Breast epithelium (tissue), 4 donors: ENCODE results near the gene DGCR8. TPM values are rescaled to one million over a fixed set of nuclear protein-coding genes. Genes with fewer than 3 reads are reported as not detected.

ENCODE experiments used
- DNase-seq, 2 donors: peaks; one replicate each; pipeline ENCODE4 v3.0.0-alpha.2; 2019; ENCODE audit warnings: low spot score in 2 of 2
- H3K27ac ChIP-seq, 2 donors: fragments of 200-600 bp; sonication (generic) in 1 of 2; one replicate each; pipeline ENCODE4 v1.5.1; 2016 to 2019; ENCODE audit warnings: mild to moderate bottlenecking in 1 of 2
- H3K27me3 ChIP-seq, 2 donors: fragments of 200-600 bp; sonication (generic) in 1 of 2; one replicate each; pipeline versions ENCODE4 v1.5.1 to v1.6.0; 2017 to 2019; ENCODE audit warnings: control low read depth in 1 of 2, mild to moderate bottlenecking in 1 of 2
- H3K36me3 ChIP-seq: fragments of 200-600 bp; one replicate; pipeline ENCODE4 v1.5.1; 2019
- H3K4me1 ChIP-seq, 2 donors: fragments of 200-600 bp; sonication (generic); one replicate each; pipeline ENCODE4 v1.5.1; 2016 to 2019; ENCODE audit warnings: control low read depth in 1 of 2
- H3K4me3 ChIP-seq, 3 donors: fragments of 200-600 bp; sonication (generic); 1 replicate in 2 of 3; 2 replicates in 1 of 3; pipeline ENCODE4 v1.5.1; 2016 to 2019; ENCODE audit warnings: mild to moderate bottlenecking in 3 of 3, moderate library complexity in 2 of 3
- H3K9me3 ChIP-seq, 2 donors: fragments of 200-600 bp; sonication (generic) in 1 of 2; one replicate each; pipeline ENCODE4 v1.5.1; 2016 to 2019; ENCODE audit warnings: control low read depth in 1 of 2
- CTCF ChIP-seq, 3 donors: fragments of 450-650 bp; IDR thresholded peaks; one replicate each; pipeline ENCODE4 v1.5.1; 2016 to 2017; ENCODE audit warnings: antibody characterized with exemption in 3 of 3, mild to moderate bottlenecking in 3 of 3, moderate library complexity in 3 of 3
- POLR2A ChIP-seq: fragments of 450-650 bp; IDR thresholded peaks from one replicate; pipeline ENCODE4 v1.6.1; 2016; ENCODE audit warnings: antibody characterized with exemption, mild to moderate bottlenecking, moderate library complexity
- POLR2AphosphoS5 ChIP-seq, 3 donors: sonication (generic); formaldehyde crosslinking; IDR thresholded peaks; one replicate each; pipeline ENCODE4 v1.6.1; 2017; ENCODE audit warnings: antibody characterized with exemption in 3 of 3
- intact Hi-C: fragments of 100-400 bp; cut with DNase I; formaldehyde crosslinking; loops from one replicate; pipeline ENCODE4 v1.15.1; 2023; ENCODE audit warnings: low total_unique reads
- total RNA-seq, 3 donors: library from RNA; depleted of rRNA; stranded (reverse); fragments of >200 nt; gene quantifications; one replicate each; pipeline ENCODE4 v1.1.0, GENCODE V29; 2016

DGCR8 gene
- total RNA-seq, 3 donors from 2014 or later: 18.4 to 34.7 (median 29.0) TPM

- no peak overlapping the region for H3K27ac ChIP-seq
- no peaks in the 10 kb centered on the region for H3K27me3 ChIP-seq
- H3K4me1 ChIP-seq: no peaks in the 10 kb centered on the region
- TF ChIP-seq POLR2A (no peak), POLR2AphosphoS5 (IDR thresholded peaks at IDR 0.05) (no peak), CTCF (IDR thresholded peaks at IDR 0.05) (no peak)
- H3K4me3 ChIP-seq: no peak overlapping the region
- no peak for DNase-seq
- no peaks in the 10 kb centered on the region for H3K9me3 ChIP-seq
- intact Hi-C loops: no loop called here
- H3K36me3 ChIP-seq: no peaks in the 10 kb centered on the region
These were observed 26.5 kb upstream of the DGCR8 start for GRCh38 chr22:20053407-20054033.

- TF ChIP-seq CTCF (IDR thresholded peaks at IDR 0.05) (no peak), POLR2AphosphoS5 (IDR thresholded peaks at IDR 0.05) (no peak), POLR2A (no peak)
- H3K9me3 ChIP-seq: no peaks in the 10 kb centered on the region
- no peak overlapping the region for H3K4me3 ChIP-seq
- no peak overlapping the region for H3K27ac ChIP-seq
- no peaks in the 10 kb centered on the region for H3K36me3 ChIP-seq
- intact Hi-C loops: no loop called here
- no peak for DNase-seq
- no peaks in the 10 kb centered on the region for H3K4me1 ChIP-seq
- H3K27me3 ChIP-seq: no peaks in the 10 kb centered on the region
These were observed 26.0 kb upstream of the DGCR8 start for GRCh38 chr22:20054034-20054427.

- Histone ChIP-seq H3K27me3 (no peaks in the 10 kb centered on the region), H3K9me3 (no peaks in the 10 kb centered on the region), H3K4me1 (no peaks in the 10 kb centered on the region), H3K27ac (no peak overlapping the region), H3K36me3 (no peaks in the 10 kb centered on the region), H3K4me3 (no peak overlapping the region)
- intact Hi-C loops: no loop called here
- DNase-seq: no peak
- TF ChIP-seq POLR2A: no peak
- TF ChIP-seq CTCF (IDR thresholded peaks at IDR 0.05): no peak
- no peak for TF ChIP-seq POLR2AphosphoS5 (IDR thresholded peaks at IDR 0.05)
These were observed 25.6 kb upstream of the DGCR8 start for GRCh38 chr22:20054485-20054884.

- no peaks in the 10 kb centered on the region for H3K36me3 ChIP-seq
- no peak for DNase-seq
- no peaks in the 10 kb centered on the region for H3K27me3 ChIP-seq
- TF ChIP-seq POLR2A (no peak), CTCF (IDR thresholded peaks at IDR 0.05) (no peak), POLR2AphosphoS5 (IDR thresholded peaks at IDR 0.05) (no peak)
- H3K27ac ChIP-seq: no peak overlapping the region
- no peaks in the 10 kb centered on the region for H3K9me3 ChIP-seq
- no peak overlapping the region for H3K4me3 ChIP-seq
- no peaks in the 10 kb centered on the region for H3K4me1 ChIP-seq
- intact Hi-C loops: no loop called here
These were observed 24.9 kb upstream of the DGCR8 start for GRCh38 chr22:20055144-20055543.

GRCh38 chr22:20055654-20056053 lies 24.4 kb upstream of the DGCR8 start:
- Histone ChIP-seq H3K27ac (no peak overlapping the region), H3K36me3 (no peaks in the 10 kb centered on the region), H3K9me3 (no peaks in the 10 kb centered on the region), H3K4me3 (no peak overlapping the region), H3K27me3 (no peaks in the 10 kb centered on the region), H3K4me1 (no peaks in the 10 kb centered on the region)
- DNase-seq: no peak
- TF ChIP-seq CTCF (IDR thresholded peaks at IDR 0.05): no peak
- intact Hi-C loops: no loop called here
